ENCODE measurements around the gene P4HA1. TPM values are rescaled to one million over a fixed set of nuclear protein-coding genes. Genes with fewer than 3 reads are reported as not detected.

P4HA1 gene
- total RNA-seq, 2 experiments from 2014 or later, result 47.3 to 51.2 TPM

DNA sequence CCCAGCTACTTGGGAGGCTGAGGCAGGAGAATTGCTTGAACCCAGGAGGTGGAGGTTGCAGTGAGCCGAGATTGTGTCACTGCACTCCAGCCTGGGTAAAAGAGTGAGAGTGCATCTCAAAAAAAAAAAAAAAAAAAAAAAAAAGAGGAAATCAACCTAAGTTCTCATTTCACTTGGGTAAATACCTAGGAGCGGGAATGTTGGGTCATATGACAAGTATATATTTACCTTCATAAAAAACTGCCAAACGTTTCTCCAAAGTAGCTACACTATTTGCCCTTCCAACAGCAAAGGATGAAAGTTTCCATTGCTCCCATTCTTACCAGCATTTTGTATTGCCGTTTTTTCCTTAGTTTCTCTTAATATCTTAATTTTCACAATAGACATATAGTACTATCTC is 9.8 kb downstream of the P4HA1 start:
- no peaks in the 10 kb centered on the region for H3K9me3 Mint-ChIP-seq
- no peaks in the 10 kb centered on the region for H3K27me3 Mint-ChIP-seq
- DNase-seq (no peak), ATAC-seq (ENCODE audit: low read depth) (no peak)
- H3K27ac Mint-ChIP-seq, result no peak overlapping the region
- no peak overlapping the region for H3K4me3 Mint-ChIP-seq
- H3K4me1 Mint-ChIP-seq, result peaks cover 18% of the 10 kb centered on the region
- POLR2A ChIA-PET, result interaction anchor here (0.7 kb wide), 1 partner anchor 425 kb away, joined by 4 read pairs; no protein-coding TSS in a partner anchor
- H3K36me3 Mint-ChIP-seq, result peaks cover 24% of the 10 kb centered on the region

DNA sequence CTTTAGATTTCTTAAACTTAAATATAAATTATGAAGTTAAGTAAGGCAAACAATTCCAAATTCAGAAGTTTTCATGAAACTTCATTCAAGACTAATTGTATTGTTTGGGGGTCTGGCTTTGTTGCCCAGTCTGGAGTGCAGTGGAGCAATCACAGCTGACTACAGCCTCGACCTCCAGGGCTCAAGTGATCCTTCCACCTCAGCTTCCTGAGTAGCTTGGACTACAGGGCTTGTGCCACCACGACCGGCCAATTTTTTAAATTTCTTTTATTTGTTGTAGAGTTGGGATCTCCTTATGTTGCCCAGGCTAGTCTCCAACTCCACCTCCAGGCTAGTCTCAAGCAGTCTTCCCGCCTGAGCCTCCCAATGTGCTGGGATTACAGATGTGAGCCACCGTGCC is 12.5 kb downstream of the P4HA1 start:
- Mint-ChIP-seq H3K27ac (no peak overlapping the region), H3K4me1 (peaks cover 21% of the 10 kb centered on the region), H3K4me3 (no peak overlapping the region), H3K36me3 (peaks cover 26% of the 10 kb centered on the region), H3K9me3 (no peaks in the 10 kb centered on the region), H3K27me3 (no peaks in the 10 kb centered on the region)
- ATAC-seq (ENCODE audit: low read depth), result no peak
- no peak for DNase-seq
- POLR2A ChIA-PET, result no interaction called here

DNA sequence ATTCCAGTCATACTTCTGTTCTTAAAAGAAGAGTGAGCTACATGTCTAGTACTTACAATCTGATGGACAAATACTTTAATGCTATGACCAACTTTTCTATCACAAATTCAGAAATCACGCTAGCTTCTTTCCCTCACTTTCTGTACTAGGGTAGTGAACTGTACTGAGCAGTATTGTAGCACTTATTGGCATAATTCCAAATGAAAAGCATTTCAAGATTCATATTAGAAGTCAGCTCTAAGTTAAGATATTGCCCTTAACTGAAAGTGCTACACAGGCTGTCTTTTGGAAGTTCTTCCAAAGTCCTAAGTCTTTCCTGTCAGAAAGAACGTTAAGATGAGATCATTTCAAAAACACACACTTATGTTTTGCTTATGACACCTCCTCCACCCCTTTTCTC is 13.4 kb downstream of the P4HA1 start:
- H3K4me1 Mint-ChIP-seq, result peaks cover 17% of the 10 kb centered on the region
- ATAC-seq (ENCODE audit: low read depth), result no peak

DNA sequence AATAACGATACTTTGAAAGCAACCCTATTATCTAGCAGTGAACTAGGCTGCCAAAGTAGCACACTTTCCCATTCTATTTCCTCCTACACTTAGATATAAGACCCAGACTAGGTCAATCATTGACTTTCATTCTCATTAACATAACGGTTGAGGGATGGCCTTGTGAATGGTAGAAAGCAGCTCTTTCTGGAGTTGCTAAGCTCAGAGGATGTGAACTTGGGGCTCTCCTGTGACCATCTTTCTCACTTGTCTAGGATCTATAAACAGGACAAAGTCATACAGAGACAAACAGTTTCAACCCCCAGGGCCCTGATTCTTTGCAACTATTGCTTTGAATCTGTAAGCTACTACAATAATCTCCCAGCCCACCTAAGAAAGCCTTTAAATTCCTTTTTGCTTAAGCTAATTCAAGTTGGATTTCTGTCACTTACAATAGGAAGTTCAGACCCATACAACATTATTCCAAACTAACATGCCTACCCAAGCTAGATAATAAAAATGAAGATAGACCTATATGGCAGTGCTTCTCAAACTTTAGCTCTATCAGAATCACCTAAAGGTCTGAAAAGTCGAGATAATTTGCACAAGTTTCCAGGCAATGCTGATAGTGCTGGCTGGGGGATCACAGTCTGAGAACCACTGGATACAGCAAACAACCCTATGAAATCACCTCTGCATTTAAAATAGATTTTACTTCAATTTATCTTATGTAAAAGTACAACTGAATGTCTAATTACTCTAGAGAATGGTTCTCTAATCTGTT is 16.7 kb downstream of the P4HA1 start:
- no peak for ATAC-seq (ENCODE audit: low read depth)
- H3K27ac Mint-ChIP-seq, result no peak overlapping the region
- peaks cover 18% of the 10 kb centered on the region for H3K4me1 Mint-ChIP-seq
- no peaks in the 10 kb centered on the region for H3K9me3 Mint-ChIP-seq
- no peaks in the 10 kb centered on the region for H3K27me3 Mint-ChIP-seq
- peaks cover 26% of the 10 kb centered on the region for H3K36me3 Mint-ChIP-seq
- H3K4me3 Mint-ChIP-seq, result no peak overlapping the region
- DNase-seq, result no peak
- POLR2A ChIA-PET, result interaction anchor here (0.6 kb wide), 1 partner anchor 12 kb away, joined by 3 read pairs; no protein-coding TSS in a partner anchor

More for the DNA sequence above, 13.4 kb downstream of the P4HA1 start:
- Mint-ChIP-seq H3K9me3 (no peaks in the 10 kb centered on the region), H3K27ac (no peak overlapping the region), H3K4me3 (no peak overlapping the region), H3K27me3 (no peaks in the 10 kb centered on the region), H3K36me3 (peaks cover 24% of the 10 kb centered on the region)
- no peak for DNase-seq
- POLR2A ChIA-PET, result no interaction called here

DNA sequence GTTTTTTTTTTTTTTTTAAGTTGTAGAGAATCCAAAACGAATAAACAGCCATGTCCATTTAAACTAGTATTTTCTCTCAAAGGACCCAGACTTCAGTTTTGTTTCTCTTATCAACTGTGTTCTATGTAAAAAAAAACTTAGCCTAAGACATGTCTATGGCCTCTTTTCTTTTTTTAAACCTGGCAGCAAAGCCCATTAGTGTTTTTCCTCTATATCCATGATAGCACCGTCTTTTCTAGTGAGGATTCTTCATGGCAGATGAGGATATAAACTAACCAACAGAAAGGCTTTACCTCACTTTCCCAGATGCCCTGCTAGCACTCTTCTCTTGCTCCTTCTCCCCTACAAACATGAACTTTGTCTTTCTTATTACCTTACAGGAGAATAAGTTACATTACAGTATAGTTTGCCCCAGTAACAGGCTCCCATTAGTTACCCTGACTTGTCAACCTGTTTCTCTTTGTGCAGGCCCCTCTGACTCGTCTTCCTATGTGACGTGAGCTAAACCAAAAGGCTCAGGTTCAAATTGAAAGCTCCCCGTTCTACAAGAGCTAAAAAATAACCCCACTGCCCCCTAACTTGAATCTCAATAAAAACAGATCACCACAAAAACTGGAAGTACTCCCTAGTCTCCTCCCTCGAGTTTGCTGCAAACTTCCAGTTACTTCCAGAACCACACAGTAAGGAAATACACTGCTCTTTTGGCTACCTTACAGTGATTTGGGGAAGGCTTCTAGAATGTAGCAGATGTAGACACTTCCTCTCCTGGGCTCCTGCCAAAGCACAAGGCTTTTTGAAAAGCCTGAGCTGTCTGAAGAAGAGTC is 20.1 kb downstream of the P4HA1 start:
- ATAC-seq (ENCODE audit: low read depth) (peak; percentile 56), DNase-seq (no peak)
- H3K4me3 Mint-ChIP-seq, result peak overlapping the region; percentile 33
- POLR2A ChIA-PET, result no interaction called here
- H3K4me1 Mint-ChIP-seq, result peaks cover 13% of the 10 kb centered on the region
- peaks cover 32% of the 10 kb centered on the region for H3K36me3 Mint-ChIP-seq
- no peaks in the 10 kb centered on the region for H3K27me3 Mint-ChIP-seq
- H3K9me3 Mint-ChIP-seq, result no peaks in the 10 kb centered on the region
- peak overlapping the region; percentile 81 for H3K27ac Mint-ChIP-seq

DNA sequence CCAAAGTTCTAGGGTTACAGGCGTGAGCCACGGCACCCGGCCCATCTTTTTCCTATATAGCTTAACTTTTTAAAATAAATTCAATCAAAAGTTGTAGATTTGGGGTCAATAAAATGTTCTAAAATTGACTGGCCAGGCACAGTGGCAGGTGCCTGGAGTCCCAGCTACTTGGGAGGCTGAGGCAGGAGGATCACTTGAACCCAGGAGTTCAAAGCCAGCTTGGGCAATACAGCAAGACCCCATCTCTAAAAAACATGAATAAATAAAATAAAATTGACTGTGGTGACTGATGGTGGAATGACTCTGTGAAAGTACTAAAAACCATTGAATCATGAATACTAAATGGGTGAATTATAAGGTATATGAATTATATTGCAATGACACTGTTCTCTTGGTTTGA is 20.8 kb downstream of the P4HA1 start:
- Mint-ChIP-seq H3K9me3 (no peaks in the 10 kb centered on the region), H3K4me1 (peaks cover 12% of the 10 kb centered on the region), H3K36me3 (peaks cover 36% of the 10 kb centered on the region), H3K27ac (no peak overlapping the region), H3K4me3 (no peak overlapping the region), H3K27me3 (no peaks in the 10 kb centered on the region)
- POLR2A ChIA-PET, result no interaction called here
- ATAC-seq (ENCODE audit: low read depth) (no peak), DNase-seq (no peak)

DNA sequence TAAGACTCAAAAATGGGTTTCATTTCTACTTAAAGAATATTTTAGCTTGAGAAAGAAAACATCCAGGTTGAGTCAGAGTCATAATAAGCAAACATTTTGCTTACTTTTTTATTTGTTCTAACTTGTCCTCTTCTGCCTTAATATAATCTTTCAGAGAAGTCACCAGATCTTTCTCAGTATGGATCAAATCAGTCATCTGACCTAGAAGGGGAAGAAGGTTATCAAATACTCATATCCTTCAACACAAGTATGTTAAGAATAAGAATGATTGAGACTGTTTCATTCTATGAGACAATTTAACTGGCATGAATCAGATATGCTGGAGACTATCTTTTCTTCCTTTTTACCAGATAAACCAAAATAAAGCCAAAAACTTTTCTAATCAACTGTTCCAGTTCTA is 23.0 kb downstream of the P4HA1 start:
- POLR2A ChIA-PET, result no interaction called here
- no peak for DNase-seq
- Mint-ChIP-seq H3K27ac (no peak overlapping the region), H3K4me3 (no peak overlapping the region), H3K27me3 (no peaks in the 10 kb centered on the region), H3K4me1 (peaks cover 8% of the 10 kb centered on the region), H3K36me3 (peaks cover 29% of the 10 kb centered on the region), H3K9me3 (no peaks in the 10 kb centered on the region)
- no peak for ATAC-seq (ENCODE audit: low read depth)

DNA sequence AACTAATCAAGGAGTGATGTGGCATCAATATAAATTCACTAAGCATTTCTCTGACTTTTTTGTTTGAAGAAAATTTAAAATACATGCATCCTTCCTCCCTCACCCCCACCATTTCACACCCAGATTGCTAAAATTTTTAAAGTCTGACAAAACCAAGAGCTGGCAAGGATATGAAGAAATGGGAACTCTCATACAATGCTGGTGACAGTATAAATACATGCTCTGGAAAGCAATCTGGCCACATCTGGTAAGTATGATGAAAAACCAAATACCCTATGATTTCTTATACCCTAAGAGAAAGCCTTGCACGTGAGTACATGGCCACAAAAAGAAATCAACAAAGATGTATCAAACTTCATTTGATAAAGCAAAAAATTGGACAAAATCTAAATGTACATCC is 31.2 kb downstream of the P4HA1 start:
- ATAC-seq (ENCODE audit: low read depth), result no peak
- no peaks in the 10 kb centered on the region for H3K27me3 Mint-ChIP-seq
- no peak overlapping the region for H3K27ac Mint-ChIP-seq
- H3K4me3 Mint-ChIP-seq, result no peak overlapping the region
- peaks cover 5% of the 10 kb centered on the region for H3K4me1 Mint-ChIP-seq
- DNase-seq, result no peak
- H3K9me3 Mint-ChIP-seq, result no peaks in the 10 kb centered on the region
- POLR2A ChIA-PET, result no interaction called here
- H3K36me3 Mint-ChIP-seq, result peaks cover 11% of the 10 kb centered on the region

DNA sequence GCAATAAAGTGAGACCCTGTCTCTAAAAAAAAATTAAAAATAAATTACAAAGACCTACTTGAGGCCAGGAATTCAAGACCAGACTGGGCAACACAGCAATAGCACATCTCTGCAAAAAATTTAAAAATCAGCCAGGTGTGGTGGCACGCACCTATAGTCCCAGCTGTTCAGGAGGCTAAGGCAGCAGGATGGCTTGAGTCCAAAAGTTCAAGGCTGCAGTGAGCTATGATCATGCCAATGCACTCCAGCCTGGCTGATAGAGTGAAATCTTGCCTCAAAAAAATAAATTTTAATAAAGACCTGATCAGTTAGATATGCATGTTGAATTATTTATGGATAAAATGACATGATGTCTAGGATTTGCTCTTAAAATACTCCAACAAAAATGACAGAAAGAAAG is 34.9 kb downstream of the P4HA1 start:
- no peak for ATAC-seq (ENCODE audit: low read depth)
- H3K4me3 Mint-ChIP-seq, result no peak overlapping the region
- no peaks in the 10 kb centered on the region for H3K27me3 Mint-ChIP-seq
- no peaks in the 10 kb centered on the region for H3K9me3 Mint-ChIP-seq
- POLR2A ChIA-PET, result no interaction called here
- DNase-seq, result no peak
- no peak overlapping the region for H3K27ac Mint-ChIP-seq
- H3K4me1 Mint-ChIP-seq, result peaks cover 10% of the 10 kb centered on the region
- H3K36me3 Mint-ChIP-seq, result peaks cover 10% of the 10 kb centered on the region

DNA sequence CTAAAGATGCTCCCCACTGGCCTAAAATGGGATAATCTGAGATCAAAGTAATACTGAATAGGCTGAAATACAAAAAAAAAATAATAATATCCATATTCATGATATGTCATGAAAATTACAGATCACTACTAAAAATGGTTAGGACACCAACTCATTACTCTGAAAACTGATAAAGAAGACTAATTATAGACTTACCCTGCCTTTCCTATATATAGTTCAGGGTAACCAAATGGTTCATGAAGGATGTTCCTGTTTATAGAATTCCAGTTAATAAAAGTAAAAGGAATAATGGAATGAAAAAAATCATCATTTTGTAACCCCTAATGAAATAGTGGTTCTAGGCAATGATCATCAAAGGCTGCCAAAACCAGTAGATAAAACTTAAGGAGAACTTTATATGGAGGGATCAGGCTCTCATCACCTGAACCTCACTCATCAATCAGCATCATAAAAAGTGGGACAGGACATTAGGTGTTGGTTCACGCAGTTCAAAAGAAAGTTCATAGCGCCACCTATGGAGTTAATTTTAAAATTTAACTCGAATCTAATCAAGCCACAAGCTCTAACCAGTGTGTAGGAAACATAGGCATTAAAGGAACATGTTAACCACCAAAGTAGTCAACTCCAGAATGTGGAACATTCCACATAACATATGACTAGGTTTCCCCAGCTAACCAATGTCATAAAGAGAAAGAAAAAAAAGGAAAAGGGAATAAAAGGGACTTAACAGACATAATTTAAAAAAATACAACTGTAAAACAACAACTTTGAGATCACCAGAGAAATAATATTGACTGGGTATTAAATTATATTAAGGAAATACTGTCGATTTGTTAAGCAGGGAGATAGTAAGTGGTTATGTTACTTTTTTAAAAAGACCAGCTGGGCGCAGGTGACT is 35.7 kb downstream of the P4HA1 start:
- H3K27ac Mint-ChIP-seq, result no peak overlapping the region
- no peaks in the 10 kb centered on the region for H3K27me3 Mint-ChIP-seq
- POLR2A ChIA-PET, result no interaction called here
- no peak overlapping the region for H3K4me3 Mint-ChIP-seq
- DNase-seq, result no peak
- ATAC-seq (ENCODE audit: low read depth), result peak; percentile 33
- peaks cover 10% of the 10 kb centered on the region for H3K36me3 Mint-ChIP-seq
- H3K9me3 Mint-ChIP-seq, result no peaks in the 10 kb centered on the region
- H3K4me1 Mint-ChIP-seq, result peaks cover 10% of the 10 kb centered on the region

DNA sequence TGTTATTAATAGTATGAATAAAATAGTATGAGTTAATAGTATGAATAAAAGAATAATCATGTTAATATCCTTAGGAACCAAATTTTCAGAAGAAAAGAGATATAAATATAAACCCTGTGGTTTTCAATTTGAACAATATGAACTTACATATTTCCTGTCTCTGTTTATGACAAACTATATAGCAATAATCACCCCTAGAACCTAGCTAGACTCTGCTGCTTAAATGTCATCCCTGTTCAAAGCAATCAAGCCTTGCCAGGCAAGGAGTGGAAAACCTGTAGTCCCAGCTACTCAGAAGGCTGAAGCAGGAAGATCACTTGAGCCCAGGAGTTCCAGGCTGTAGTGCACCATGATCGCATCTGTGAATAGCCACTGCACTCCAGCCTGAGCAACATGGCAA is 36.5 kb downstream of the P4HA1 start:
- ATAC-seq (ENCODE audit: low read depth) (no peak), DNase-seq (no peak)
- peaks cover 10% of the 10 kb centered on the region for H3K4me1 Mint-ChIP-seq
- no peaks in the 10 kb centered on the region for H3K9me3 Mint-ChIP-seq
- no peaks in the 10 kb centered on the region for H3K27me3 Mint-ChIP-seq
- H3K27ac Mint-ChIP-seq, result peak overlapping the region; percentile 48
- H3K36me3 Mint-ChIP-seq, result peaks cover 7% of the 10 kb centered on the region
- no peak overlapping the region for H3K4me3 Mint-ChIP-seq
- POLR2A ChIA-PET, result no interaction called here

DNA sequence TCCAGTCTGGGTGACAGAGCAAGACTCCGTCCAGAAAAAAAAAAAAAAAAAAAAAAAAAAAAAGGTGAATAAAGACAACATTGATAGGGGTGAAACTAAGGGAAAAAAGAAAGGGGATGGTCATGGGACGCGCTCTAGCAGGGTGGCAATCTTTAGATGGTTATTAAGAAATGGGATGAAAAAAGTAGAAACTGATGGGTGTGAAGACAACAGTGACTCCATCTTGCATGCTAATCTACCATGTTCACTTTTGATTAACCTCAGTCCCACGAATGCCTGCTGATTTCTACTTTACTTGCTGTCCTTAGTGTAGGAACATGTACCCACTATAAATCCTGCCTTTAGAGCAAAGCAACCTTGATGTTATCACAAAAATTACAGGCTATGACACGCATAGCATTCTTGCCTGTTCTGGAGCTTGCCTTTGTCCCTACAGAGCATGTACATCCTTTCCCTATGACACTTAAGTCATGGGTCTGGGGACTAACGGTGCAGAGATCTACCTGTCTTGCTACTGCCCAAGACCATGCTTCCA is 38.5 kb downstream of the P4HA1 start:
- no peak overlapping the region for H3K4me3 Mint-ChIP-seq
- POLR2A ChIA-PET, result no interaction called here
- peaks cover 10% of the 10 kb centered on the region for H3K4me1 Mint-ChIP-seq
- peaks cover 14% of the 10 kb centered on the region for H3K36me3 Mint-ChIP-seq
- ATAC-seq (ENCODE audit: low read depth) (no peak), DNase-seq (no peak)
- H3K9me3 Mint-ChIP-seq, result no peaks in the 10 kb centered on the region
- no peaks in the 10 kb centered on the region for H3K27me3 Mint-ChIP-seq
- no peak overlapping the region for H3K27ac Mint-ChIP-seq

DNA sequence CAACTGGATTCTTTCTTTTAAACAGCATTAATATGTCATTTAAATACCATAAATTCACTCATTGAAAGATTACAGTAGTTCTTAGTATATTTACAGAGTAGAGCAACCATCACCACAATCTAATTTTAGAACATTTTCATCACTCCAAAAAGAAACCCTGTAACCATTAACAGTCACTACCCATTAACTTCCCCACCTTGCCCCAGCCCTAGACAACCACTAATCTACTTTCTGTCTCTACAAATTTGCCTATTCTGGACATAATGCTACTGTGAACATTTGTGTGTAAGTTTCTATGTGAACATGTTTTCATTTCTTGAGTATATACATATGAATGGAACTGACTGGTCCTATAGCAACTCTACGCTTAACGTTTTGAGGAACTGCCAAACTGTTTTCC is 42.4 kb downstream of the P4HA1 start:
- POLR2A ChIA-PET, result no interaction called here
- H3K9me3 Mint-ChIP-seq, result no peaks in the 10 kb centered on the region
- ATAC-seq (ENCODE audit: low read depth) (no peak), DNase-seq (no peak)
- H3K27me3 Mint-ChIP-seq, result no peaks in the 10 kb centered on the region
- H3K36me3 Mint-ChIP-seq, result peaks cover 14% of the 10 kb centered on the region
- no peak overlapping the region for H3K4me3 Mint-ChIP-seq
- peaks cover 2% of the 10 kb centered on the region for H3K4me1 Mint-ChIP-seq
- H3K27ac Mint-ChIP-seq, result no peak overlapping the region

Data from activated naive CD8-positive, alpha-beta T cell treated with anti-CD3 and anti-CD28 coated beads, Interleukin-2, amount 10 ng/mL, durations not matched to agents 7 days and 5 days (primary cell).